Measurements from ENCODE around the gene YARS2. TPM values are rescaled to one million over a fixed set of nuclear protein-coding genes. Genes with fewer than 3 reads are reported as not detected.

YARS2 gene
- total RNA-seq (ENCODE audit: low replicate concordance), result 23.6 and 31.4 TPM in 2 replicates
- long read RNA-seq, transcript YARS2-201 (5 exons, 2,122 nt), result major isoform, 286 of 322 reads
- long read RNA-seq, partial matches to known transcripts, result 4 of 322 reads
- long read RNA-seq, other reads (novel, unspliced or antisense), result 32 of 322 reads

DNA sequence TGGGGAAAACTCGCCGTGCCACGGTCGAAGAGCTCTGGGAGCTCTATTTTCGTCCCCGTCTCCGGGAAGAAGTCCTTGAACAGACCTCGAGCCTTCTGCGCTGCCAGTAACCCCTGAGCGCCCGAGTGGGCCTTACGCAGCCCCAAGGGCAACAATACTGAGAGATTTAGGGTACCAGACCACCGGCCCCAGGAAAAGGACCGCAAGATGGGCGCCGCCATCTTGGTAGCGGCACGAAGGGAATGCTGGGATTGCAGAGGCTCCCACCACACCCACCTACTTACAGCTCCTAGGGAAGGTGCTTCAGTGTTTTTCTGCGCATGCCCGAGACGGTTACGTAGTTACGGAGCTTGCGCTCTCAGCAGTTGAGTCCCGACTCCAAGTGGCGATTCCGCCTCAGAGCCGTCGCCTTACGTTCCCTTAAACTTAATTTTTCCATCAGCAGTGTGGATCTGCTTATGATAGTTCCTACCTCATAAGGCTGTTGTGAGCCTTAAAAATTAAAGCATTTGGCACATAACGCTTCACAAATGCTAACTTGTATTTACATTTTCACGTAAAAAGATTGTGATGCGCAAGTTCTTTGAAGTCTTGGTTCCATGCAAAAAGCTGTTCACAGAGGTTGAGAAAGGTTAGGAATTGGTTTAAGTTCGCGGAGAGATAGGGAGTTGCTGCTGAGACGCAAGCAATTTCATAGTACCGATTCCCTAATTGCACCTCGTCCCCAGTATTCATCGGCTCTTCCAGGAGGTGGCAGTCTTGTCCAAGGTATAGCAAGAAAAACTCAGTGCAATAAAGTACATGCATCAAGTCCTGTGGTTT is at the start of gene YARS2:
Gene YARS2 (minus strand): TSS at position 244 of the 822 bp plus-strand sequence. CDS start 23 bp downstream, at position 221.
- Mint-ChIP-seq H3K27ac (peak within 1 kb of the TSS; percentile 98), H3K4me3 (peak within 1 kb of the TSS; percentile 87)

DNA sequence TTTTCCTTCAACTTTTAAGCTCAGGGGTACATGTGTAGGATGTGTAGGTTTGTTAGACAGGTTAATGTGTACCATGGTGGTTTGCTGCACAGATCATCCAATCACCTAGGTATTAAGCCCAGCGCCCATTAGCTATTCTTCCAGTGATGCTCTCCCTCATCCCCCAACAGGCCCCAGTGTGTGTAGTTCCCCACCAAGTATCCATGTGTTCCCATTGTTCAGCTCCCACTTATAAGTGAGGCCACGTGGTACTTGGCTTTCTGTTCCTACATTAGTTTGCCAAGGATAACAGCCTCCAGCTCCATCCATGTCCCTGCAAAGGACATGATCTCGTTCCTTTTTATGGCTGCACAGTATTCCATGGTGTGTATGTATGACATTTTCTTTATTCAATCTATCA is 48.6 kb upstream of the YARS2 start:
- Mint-ChIP-seq H3K27me3 (no peaks in the 10 kb centered on the region), H3K27ac (no peak overlapping the region), H3K9me3 (peaks cover 4% of the 10 kb centered on the region), H3K4me1 (ENCODE audit: unreplicated experiment) (no peaks in the 10 kb centered on the region), H3K36me3 (peaks cover 55% of the 10 kb centered on the region), H3K4me3 (no peak overlapping the region)
- TF ChIP-seq, protein P1, sequence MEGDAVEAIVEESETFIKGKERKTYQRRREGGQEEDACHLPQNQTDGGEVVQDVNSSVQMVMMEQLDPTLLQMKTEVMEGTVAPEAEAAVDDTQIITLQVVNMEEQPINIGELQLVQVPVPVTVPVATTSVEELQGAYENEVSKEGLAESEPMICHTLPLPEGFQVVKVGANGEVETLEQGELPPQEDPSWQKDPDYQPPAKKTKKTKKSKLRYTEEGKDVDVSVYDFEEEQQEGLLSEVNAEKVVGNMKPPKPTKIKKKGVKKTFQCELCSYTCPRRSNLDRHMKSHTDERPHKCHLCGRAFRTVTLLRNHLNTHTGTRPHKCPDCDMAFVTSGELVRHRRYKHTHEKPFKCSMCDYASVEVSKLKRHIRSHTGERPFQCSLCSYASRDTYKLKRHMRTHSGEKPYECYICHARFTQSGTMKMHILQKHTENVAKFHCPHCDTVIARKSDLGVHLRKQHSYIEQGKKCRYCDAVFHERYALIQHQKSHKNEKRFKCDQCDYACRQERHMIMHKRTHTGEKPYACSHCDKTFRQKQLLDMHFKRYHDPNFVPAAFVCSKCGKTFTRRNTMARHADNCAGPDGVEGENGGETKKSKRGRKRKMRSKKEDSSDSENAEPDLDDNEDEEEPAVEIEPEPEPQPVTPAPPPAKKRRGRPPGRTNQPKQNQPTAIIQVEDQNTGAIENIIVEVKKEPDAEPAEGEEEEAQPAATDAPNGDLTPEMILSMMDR (conservative IDR thresholded peaks at IDR 0.05), result no peak
- DNase-seq (ENCODE audit: extremely low spot score, unreplicated experiment), result no peak

More for the DNA sequence above, at the start of gene YARS2:
- Mint-ChIP-seq H3K36me3 (peaks cover 11% of the 10 kb centered on the region), H3K9me3 (no peaks in the 10 kb centered on the region), H3K4me1 (ENCODE audit: unreplicated experiment) (peaks cover 13% of the 10 kb centered on the region), H3K27me3 (no peaks in the 10 kb centered on the region)
- peak; percentile 89 for DNase-seq (ENCODE audit: extremely low spot score, unreplicated experiment)
- TF ChIP-seq, protein P1 (conservative IDR thresholded peaks at IDR 0.05), result peak; percentile 97

DNA sequence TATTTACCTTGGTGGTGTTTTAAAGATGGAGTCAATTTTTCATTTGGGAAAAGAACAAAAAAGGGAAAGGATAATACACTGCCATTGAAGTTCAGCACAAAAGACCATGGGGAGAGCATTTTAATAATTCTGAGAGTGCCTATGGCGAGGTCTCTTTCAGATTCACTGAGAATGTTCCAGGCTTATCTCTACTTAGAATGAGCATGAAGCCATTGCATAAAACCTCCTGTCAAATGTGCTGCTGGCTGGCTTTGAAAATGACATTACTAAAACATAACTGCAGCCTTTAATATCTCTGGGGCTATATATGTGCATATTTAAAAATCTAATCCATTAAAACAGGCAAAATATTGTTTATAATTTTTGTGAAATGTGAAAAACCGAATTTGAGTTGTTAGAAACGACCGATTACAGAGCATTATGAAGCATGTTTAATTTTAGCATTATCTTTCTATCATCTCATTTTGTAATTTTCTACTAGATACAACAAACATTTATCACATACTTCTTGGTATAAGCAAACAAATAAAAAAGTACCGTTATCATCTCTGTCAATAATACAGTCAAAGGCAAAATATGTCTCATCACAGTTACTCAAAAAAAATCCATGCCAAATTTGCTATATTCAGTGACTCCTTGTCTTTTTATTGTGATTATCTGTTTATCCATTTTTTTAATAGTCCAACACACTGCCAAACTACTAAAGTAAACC is 45.7 kb upstream of the YARS2 start:
- Mint-ChIP-seq H3K27me3 (no peaks in the 10 kb centered on the region), H3K36me3 (peaks cover 48% of the 10 kb centered on the region), H3K27ac (no peak overlapping the region), H3K9me3 (no peaks in the 10 kb centered on the region), H3K4me1 (ENCODE audit: unreplicated experiment) (no peaks in the 10 kb centered on the region), H3K4me3 (no peak overlapping the region)
- no peak for DNase-seq (ENCODE audit: extremely low spot score, unreplicated experiment)
- TF ChIP-seq, protein P1 (conservative IDR thresholded peaks at IDR 0.05), result no peak

DNA sequence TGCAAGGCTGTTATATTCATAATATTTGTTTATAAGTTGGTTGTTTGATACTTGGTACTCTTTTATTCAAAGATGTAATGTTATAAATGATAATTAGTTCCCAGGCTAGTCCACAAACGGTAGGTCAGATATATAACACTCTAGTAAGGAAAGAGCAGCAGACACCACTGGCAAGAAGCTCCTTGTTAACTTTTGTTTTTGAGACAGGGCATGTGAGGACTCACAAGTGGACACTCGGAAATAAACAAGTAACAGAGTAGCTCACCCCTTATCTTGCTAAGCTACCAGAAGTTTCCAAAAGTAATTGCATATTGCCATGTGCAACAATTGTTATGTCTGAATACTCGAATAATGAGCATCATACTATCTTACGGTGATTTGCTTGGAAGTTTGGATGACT is 38.6 kb upstream of the YARS2 start:
- H3K9me3 Mint-ChIP-seq, result no peaks in the 10 kb centered on the region
- TF ChIP-seq, protein P1 (conservative IDR thresholded peaks at IDR 0.05), result no peak
- H3K27ac Mint-ChIP-seq, result no peak overlapping the region
- no peak overlapping the region for H3K4me3 Mint-ChIP-seq
- H3K27me3 Mint-ChIP-seq, result no peaks in the 10 kb centered on the region
- no peak for DNase-seq (ENCODE audit: extremely low spot score, unreplicated experiment)
- peaks cover 36% of the 10 kb centered on the region for H3K36me3 Mint-ChIP-seq
- no peaks in the 10 kb centered on the region for H3K4me1 Mint-ChIP-seq (ENCODE audit: unreplicated experiment)

DNA sequence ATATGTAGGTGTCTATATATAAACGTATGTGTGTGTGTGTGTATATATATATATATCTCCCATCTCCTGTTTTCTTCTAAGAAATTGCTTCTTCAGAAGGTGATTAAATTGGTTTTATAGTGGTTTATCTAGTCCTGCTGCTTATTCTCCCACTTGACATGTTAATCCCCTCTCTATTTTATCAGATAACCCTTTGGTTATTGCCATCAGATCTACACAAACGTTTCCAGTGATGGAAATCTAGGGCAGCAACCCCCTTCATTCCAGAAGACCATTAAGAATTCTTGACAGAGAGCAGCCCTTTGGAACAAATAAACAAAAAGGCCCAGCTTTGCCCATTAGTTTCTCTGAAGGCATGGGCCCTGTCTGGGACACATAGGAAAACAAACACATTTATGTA is 34.2 kb upstream of the YARS2 start:
- H3K27ac Mint-ChIP-seq, result no peak overlapping the region
- no peaks in the 10 kb centered on the region for H3K4me1 Mint-ChIP-seq (ENCODE audit: unreplicated experiment)
- peaks cover 35% of the 10 kb centered on the region for H3K36me3 Mint-ChIP-seq
- H3K27me3 Mint-ChIP-seq, result no peaks in the 10 kb centered on the region
- H3K9me3 Mint-ChIP-seq, result no peaks in the 10 kb centered on the region
- no peak for DNase-seq (ENCODE audit: extremely low spot score, unreplicated experiment)
- no peak overlapping the region for H3K4me3 Mint-ChIP-seq
- TF ChIP-seq, protein P1 (conservative IDR thresholded peaks at IDR 0.05), result no peak
